H9 (cell line): ENCODE measurements around the gene FLNC. TPM values are rescaled to one million over a fixed set of nuclear protein-coding genes. Genes with fewer than 3 reads are reported as not detected.

ENCODE experiments used
- DNase-seq: peaks from one replicate; pipeline ENCODE4 v3.0.0-alpha.2; 2017
- H2AFZ ChIP-seq: one replicate; pipeline ENCODE4 v1.6.1; 2013; ENCODE audit warnings: mild to moderate bottlenecking, low read length, control low read depth, moderate library complexity
- H2AK5ac ChIP-seq: 2 replicates; pipeline ENCODE4 v1.6.1; 2013; ENCODE audit warnings: low read length, control low read depth, mixed read lengths; ENCODE audit not compliant: insufficient read length
- H2BK120ac ChIP-seq: one replicate; pipeline ENCODE4 v1.6.1; 2013; ENCODE audit warnings: low read depth, mild to moderate bottlenecking, low read length, control low read depth, inconsistent platforms; ENCODE audit not compliant: poor library complexity, severe bottlenecking
- H2BK12ac ChIP-seq: 2 replicates; pipeline ENCODE4 v1.6.1; 2013; ENCODE audit warnings: low read length, control low read depth, mixed read lengths, low read depth; ENCODE audit not compliant: insufficient read length
- H2BK15ac ChIP-seq: 2 replicates; pipeline ENCODE4 v1.6.1; 2013; ENCODE audit warnings: low read depth, low read length, control low read depth
- H2BK20ac ChIP-seq: one replicate; pipeline ENCODE4 v1.6.1; 2013; ENCODE audit warnings: low read depth, mild to moderate bottlenecking, low read length, control low read depth, inconsistent platforms; ENCODE audit not compliant: poor library complexity, severe bottlenecking
- H2BK5ac ChIP-seq: 2 replicates; pipeline ENCODE4 v1.6.1; 2013; ENCODE audit warnings: low read length, control low read depth, mixed read lengths; ENCODE audit not compliant: insufficient read length
- H3K14ac ChIP-seq: 2 replicates; pipeline ENCODE4 v1.6.1; 2013; ENCODE audit warnings: low read length, control low read depth; ENCODE audit not compliant: insufficient read depth
- H3K18ac ChIP-seq: 2 replicates; pipeline ENCODE4 v1.6.1; 2013; ENCODE audit warnings: low read depth, mild to moderate bottlenecking, mixed read lengths, low read length, control low read depth; ENCODE audit not compliant: insufficient read length
- H3K23ac ChIP-seq: 2 replicates; pipeline ENCODE4 v1.6.1; 2013; ENCODE audit warnings: low read length, control low read depth, mixed read lengths, low read depth; ENCODE audit not compliant: insufficient read length
- H3K23me2 ChIP-seq: 2 replicates; pipeline ENCODE4 v1.6.1; 2013; ENCODE audit warnings: low read depth, mild to moderate bottlenecking, mixed read lengths, low read length, control low read depth; ENCODE audit not compliant: insufficient read length, poor library complexity, severe bottlenecking
- H3K27ac ChIP-seq: 2 replicates; pipeline ENCODE4 v1.5.1; 2013; ENCODE audit warnings: low read length, control low read depth, mixed read lengths, low read depth; ENCODE audit not compliant: insufficient read length
- H3K27me3 ChIP-seq: 2 replicates; pipeline ENCODE4 v1.6.1; 2013; ENCODE audit warnings: low read length, control low read depth, inconsistent platforms; ENCODE audit not compliant: insufficient read depth
- H3K4ac ChIP-seq: 2 replicates; pipeline ENCODE4 v1.6.1; 2013; ENCODE audit warnings: low read depth, mild to moderate bottlenecking, control low read depth, inconsistent platforms, low read length, moderate library complexity
- H3K4me1 ChIP-seq: 2 replicates; pipeline ENCODE4 v1.6.1; 2013; ENCODE audit warnings: low read length, control low read depth, inconsistent platforms; ENCODE audit not compliant: insufficient read depth
- H3K4me2 ChIP-seq: 2 replicates; pipeline ENCODE4 v1.6.1; 2013; ENCODE audit warnings: low read length, control low read depth, mixed read lengths; ENCODE audit not compliant: insufficient read length, insufficient read depth
- H3K56ac ChIP-seq: 2 replicates; pipeline ENCODE4 v1.6.1; 2013; ENCODE audit warnings: low read depth, mild to moderate bottlenecking, mixed read lengths, low read length, control low read depth; ENCODE audit not compliant: insufficient read length
- H3K79me1 ChIP-seq: 2 replicates; pipeline ENCODE4 v1.6.1; 2013; ENCODE audit warnings: low read depth, mild to moderate bottlenecking, moderate library complexity, low read length, control low read depth, inconsistent platforms; ENCODE audit not compliant: insufficient read depth, poor library complexity, severe bottlenecking
- H3K79me2 ChIP-seq: 2 replicates; pipeline ENCODE4 v1.6.1; 2013; ENCODE audit warnings: low read length, control low read depth, inconsistent platforms; ENCODE audit not compliant: insufficient read depth
- H3K9ac ChIP-seq: 2 replicates; pipeline ENCODE4 v1.6.1; 2013; ENCODE audit warnings: low read length, control low read depth, mixed read lengths; ENCODE audit not compliant: insufficient read length; ENCODE audit errors: extremely low read depth
- H3K9me3 ChIP-seq: one replicate; pipeline ENCODE4 v1.6.1; 2013; ENCODE audit warnings: low read depth, low read length, inconsistent platforms; ENCODE audit not compliant: control insufficient read depth
- H3T11ph ChIP-seq: one replicate; pipeline ENCODE4 v1.6.1; 2013; ENCODE audit warnings: mild to moderate bottlenecking, low read length, control low read depth, inconsistent platforms
- H4K20me1 ChIP-seq: one replicate; pipeline ENCODE4 v1.6.1; 2013; ENCODE audit not compliant: control insufficient read depth, insufficient read length, insufficient read depth
- H4K5ac ChIP-seq: 2 replicates; pipeline ENCODE4 v1.6.1; 2013; ENCODE audit warnings: low read depth, mild to moderate bottlenecking, mixed read lengths, low read length, control low read depth; ENCODE audit not compliant: insufficient read length
- H4K8ac ChIP-seq: replicated peaks from 2 replicates; pipeline ENCODE4 v1.6.1; 2013; ENCODE audit warnings: low read length, control low read depth, mixed read lengths, low read depth; ENCODE audit not compliant: insufficient read length
- H4K91ac ChIP-seq: 2 replicates; pipeline ENCODE4 v1.6.1; 2013; ENCODE audit warnings: low read depth, mild to moderate bottlenecking, moderate library complexity, mixed read lengths, low read length, control low read depth; ENCODE audit not compliant: insufficient read length
- H3K27ac Mint-ChIP-seq, 3 experiments: 2 replicates in 2 of 3; 3 replicates in 1 of 3; pipeline ENCODE4 v1.8.0; 2020 to 2021; ENCODE audit warnings: mixed read lengths in 3 of 3, mild to moderate bottlenecking in 1 of 3, moderate library complexity in 1 of 3
- H3K27me3 Mint-ChIP-seq: 2 replicates; pipeline ENCODE4 v1.8.0; 2021; ENCODE audit warnings: low read depth, mild to moderate bottlenecking, moderate library complexity, mixed read lengths
- H3K36me3 Mint-ChIP-seq, 3 experiments: 2 replicates in 2 of 3; 3 replicates in 1 of 3; pipeline ENCODE4 v1.8.0; 2020 to 2021; ENCODE audit warnings: low read depth in 3 of 3, mixed read lengths in 3 of 3; ENCODE audit not compliant: insufficient read depth in 1 of 3
- H3K4me1 Mint-ChIP-seq, 2 experiments: 2 replicates each; pipeline ENCODE4 v1.8.0; 2020; ENCODE audit warnings: mixed read lengths in 2 of 2
- H3K4me3 Mint-ChIP-seq, 2 experiments: 2 replicates in 1 of 2; 3 replicates in 1 of 2; pipeline ENCODE4 v1.8.0; 2020 to 2021; ENCODE audit warnings: mild to moderate bottlenecking in 2 of 2, mixed read lengths in 2 of 2, moderate library complexity in 1 of 2
- H3K9me3 Mint-ChIP-seq, 2 experiments: 2 replicates in 1 of 2; 3 replicates in 1 of 2; pipeline ENCODE4 v1.8.0; 2020; ENCODE audit warnings: mild to moderate bottlenecking in 2 of 2, mixed read lengths in 2 of 2, moderate library complexity in 1 of 2
- WGBS: extraction: QIAGEN DNeasy Blood & Tissue Kit; methylation state at CpG from one replicate; pipeline ENCODE4 v1.1.7; 2013; ENCODE audit warnings: missing lambda C conversion rate, low lambda C conversion rate, mixed read lengths; ENCODE audit not compliant: insufficient read length; ENCODE audit errors: extremely low coverage; 5-methylcytosine and 5-hydroxymethylcytosine counted together
- total RNA-seq: library from RNA; stranded (reverse); gene quantifications from 2 replicates; pipeline ENCODE4 v1.2.1, GENCODE V29; 2021
- TF ChIP-seq, protein P1 (sequence below): fragments of 200-600 bp; sonication (generic); conservative IDR thresholded peaks from 3 replicates; pipeline ENCODE4 v1.8.0; 2021; ENCODE audit warnings: antibody characterized with exemption, mild to moderate bottlenecking

The FLNC gene
- total RNA-seq, 1 experiment from 2014 or later, result 12.2 TPM

DNA sequence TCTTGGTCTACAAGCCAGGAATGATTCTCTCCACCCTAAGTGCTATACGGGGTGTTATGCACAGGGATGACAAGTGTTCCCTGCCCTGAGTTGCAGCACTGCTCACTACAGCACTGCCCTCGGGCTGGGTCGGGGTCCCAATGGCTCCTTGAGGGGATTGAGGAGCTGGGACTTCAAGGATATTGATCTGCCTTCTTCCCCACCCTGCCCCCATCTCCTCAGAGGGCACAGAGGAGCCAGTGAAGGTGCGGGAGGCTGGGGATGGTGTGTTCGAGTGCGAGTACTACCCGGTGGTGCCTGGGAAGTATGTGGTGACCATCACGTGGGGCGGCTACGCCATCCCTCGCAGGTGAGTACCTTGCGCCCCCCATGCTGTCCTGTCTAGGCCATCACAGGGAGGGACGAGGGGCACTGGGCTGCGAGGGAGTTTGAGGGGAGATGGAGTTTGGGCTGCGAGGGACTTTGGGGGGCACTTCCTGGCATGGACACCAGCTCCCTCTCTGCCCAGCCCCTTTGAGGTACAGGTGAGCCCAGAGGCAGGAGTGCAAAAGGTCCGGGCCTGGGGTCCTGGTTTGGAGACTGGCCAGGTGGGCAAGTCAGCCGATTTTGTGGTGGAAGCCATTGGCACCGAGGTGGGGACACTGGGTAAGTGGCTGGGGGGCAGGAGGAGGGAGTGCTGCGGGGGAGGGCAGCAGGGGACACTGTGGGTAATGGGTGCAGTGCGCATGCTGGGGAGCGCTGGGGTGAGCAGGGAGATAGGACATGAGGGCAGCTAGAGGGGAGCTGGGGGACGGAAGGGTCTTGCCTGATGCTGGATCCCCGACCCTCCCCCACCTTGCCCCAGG, 10.3 kb downstream of the FLNC start:
- no peak overlapping the region for H2AFZ ChIP-seq
- no peaks in the 10 kb centered on the region for H3K23me2 ChIP-seq
- Mint-ChIP-seq H3K9me3 (no peaks in the 10 kb centered on the region), H3K4me3 (no peak overlapping the region), H3K4me1 (peaks cover 2 to 14% of the 10 kb centered on the region in 2 experiments), H3K27me3 (no peaks in the 10 kb centered on the region), H3K36me3 (peaks cover 0 to 6% (median 0%) of the 10 kb centered on the region in 3 experiments; a peak in 2 of 7 replicates), H3K27ac (peak overlapping the region in 1 of 3 experiments; percentile 40; a peak in 1 of 7 replicates)
- H3K4me2 ChIP-seq, result no peak overlapping the region
- no peak overlapping the region for H2BK120ac ChIP-seq
- H2BK15ac ChIP-seq, result no peak overlapping the region
- no peak overlapping the region for H2AK5ac ChIP-seq
- H3K56ac ChIP-seq, result no peak overlapping the region
- no peaks in the 10 kb centered on the region for H3K79me2 ChIP-seq
- no peak overlapping the region for H2BK5ac ChIP-seq
- H2BK12ac ChIP-seq, result no peak overlapping the region
- H2BK20ac ChIP-seq, result no peak overlapping the region
- no peak overlapping the region for H3K14ac ChIP-seq
- no peak overlapping the region for H4K8ac ChIP-seq
- DNase-seq, result no peak
- H4K91ac ChIP-seq, result no peak overlapping the region
- no peaks in the 10 kb centered on the region for H3K4me1 ChIP-seq
- H3K18ac ChIP-seq, result no peak overlapping the region
- no peak overlapping the region for H3K23ac ChIP-seq
- no peak overlapping the region for H3T11ph ChIP-seq
- no peak overlapping the region for H3K4ac ChIP-seq
- H3K9me3 ChIP-seq, result no peaks in the 10 kb centered on the region
- no peaks in the 10 kb centered on the region for H3K79me1 ChIP-seq
- no peaks in the 10 kb centered on the region for H3K27me3 ChIP-seq
- WGBS, result no CpG with 5 or more reads among the region's 23 CpGs
- H4K20me1 ChIP-seq, result no peaks in the 10 kb centered on the region
- no peak overlapping the region for H3K9ac ChIP-seq
- no peak overlapping the region for H3K27ac ChIP-seq
- TF ChIP-seq, protein P1, sequence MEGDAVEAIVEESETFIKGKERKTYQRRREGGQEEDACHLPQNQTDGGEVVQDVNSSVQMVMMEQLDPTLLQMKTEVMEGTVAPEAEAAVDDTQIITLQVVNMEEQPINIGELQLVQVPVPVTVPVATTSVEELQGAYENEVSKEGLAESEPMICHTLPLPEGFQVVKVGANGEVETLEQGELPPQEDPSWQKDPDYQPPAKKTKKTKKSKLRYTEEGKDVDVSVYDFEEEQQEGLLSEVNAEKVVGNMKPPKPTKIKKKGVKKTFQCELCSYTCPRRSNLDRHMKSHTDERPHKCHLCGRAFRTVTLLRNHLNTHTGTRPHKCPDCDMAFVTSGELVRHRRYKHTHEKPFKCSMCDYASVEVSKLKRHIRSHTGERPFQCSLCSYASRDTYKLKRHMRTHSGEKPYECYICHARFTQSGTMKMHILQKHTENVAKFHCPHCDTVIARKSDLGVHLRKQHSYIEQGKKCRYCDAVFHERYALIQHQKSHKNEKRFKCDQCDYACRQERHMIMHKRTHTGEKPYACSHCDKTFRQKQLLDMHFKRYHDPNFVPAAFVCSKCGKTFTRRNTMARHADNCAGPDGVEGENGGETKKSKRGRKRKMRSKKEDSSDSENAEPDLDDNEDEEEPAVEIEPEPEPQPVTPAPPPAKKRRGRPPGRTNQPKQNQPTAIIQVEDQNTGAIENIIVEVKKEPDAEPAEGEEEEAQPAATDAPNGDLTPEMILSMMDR, result no peak
- H4K5ac ChIP-seq, result no peak overlapping the region
